Neural cell (in vitro differentiated cells): Measurements from ENCODE around the gene HPSE2. TPM values are rescaled to one million over a fixed set of nuclear protein-coding genes. Genes with fewer than 3 reads are reported as not detected.

ENCODE experiments used
- H2AFZ ChIP-seq: fragments of 200-600, 300-800 bp; sonication (generic), shearing (Covaris generic); 2 replicates; pipeline ENCODE4 v1.6.0; 2014; ENCODE audit warnings: low read depth, mild to moderate bottlenecking, antibody characterized with exemption, low read length, moderate library complexity
- H3F3A ChIP-seq: fragments of 200-600 bp; shearing (Covaris generic); 2 replicates; pipeline ENCODE4 v1.6.1; 2016; ENCODE audit warnings: mild to moderate bottlenecking, moderate library complexity, mixed read lengths, antibody characterized with exemption, low read length; ENCODE audit not compliant: insufficient read depth, poor library complexity, severe bottlenecking
- H3K27ac ChIP-seq: fragments of 200-600, 300-800 bp; sonication (generic), shearing (Covaris generic); 2 replicates; pipeline ENCODE4 v1.5.1; 2014; ENCODE audit warnings: mild to moderate bottlenecking, low read length, moderate library complexity
- H3K27me3 ChIP-seq: fragments of 300-800, 200-600 bp; sonication (generic), shearing (Covaris generic); 2 replicates; pipeline ENCODE4 v1.6.0; 2014; ENCODE audit warnings: mild to moderate bottlenecking, low read depth, low read length, moderate library complexity; ENCODE audit not compliant: insufficient read depth
- H3K36me3 ChIP-seq: fragments of 300-800, 200-600 bp; sonication (generic), shearing (Covaris generic); 2 replicates; pipeline ENCODE4 v1.5.1; 2014; ENCODE audit warnings: mild to moderate bottlenecking, antibody characterized with exemption, low read length, moderate library complexity; ENCODE audit not compliant: insufficient read depth
- H3K4me2 ChIP-seq: fragments of 300-800, 200-600 bp; sonication (generic), shearing (Covaris generic); 2 replicates; pipeline ENCODE4 v1.6.0; 2014; ENCODE audit warnings: mild to moderate bottlenecking, low read length
- H3K4me3 ChIP-seq: fragments of 300-800, 200-600 bp; sonication (generic), shearing (Covaris generic); 2 replicates; pipeline ENCODE4 v1.5.1; 2014; ENCODE audit warnings: mild to moderate bottlenecking, low read length, moderate library complexity
- H3K79me2 ChIP-seq: fragments of 200-600 bp; shearing (Covaris generic); replicated peaks from 2 replicates; pipeline ENCODE4 v1.6.0; 2014; ENCODE audit warnings: mild to moderate bottlenecking, low read length, moderate library complexity; ENCODE audit not compliant: insufficient read depth
- H3K9ac ChIP-seq: fragments of 300-800, 200-600 bp; sonication (generic), shearing (Covaris generic); 2 replicates; pipeline ENCODE4 v1.6.1; 2016; ENCODE audit warnings: mild to moderate bottlenecking, low read length, mixed read lengths
- H3K9me2 ChIP-seq: fragments of 200-600 bp; shearing (Covaris generic); 2 replicates; pipeline ENCODE4 v1.6.1; 2016; ENCODE audit warnings: mild to moderate bottlenecking, low read length, mixed read lengths; ENCODE audit not compliant: insufficient read depth
- H3K9me3 ChIP-seq: fragments of 200-600, 300-800 bp; sonication (generic), shearing (Covaris generic); 2 replicates; pipeline ENCODE4 v1.6.1; 2016; ENCODE audit warnings: mild to moderate bottlenecking, mixed run types, low read length, moderate library complexity, mixed read lengths
- H4K20me1 ChIP-seq: fragments of 200-600 bp; shearing (Covaris generic); 2 replicates; pipeline ENCODE4 v1.6.1; 2016; ENCODE audit warnings: mild to moderate bottlenecking, mixed run types; ENCODE audit not compliant: insufficient read depth
- EP300 ChIP-seq: fragments of 450-650 bp; conservative IDR thresholded peaks from 2 replicates; pipeline ENCODE4 v1.6.1; 2014; ENCODE audit warnings: antibody characterized with exemption, mild to moderate bottlenecking, moderate library complexity; ENCODE audit not compliant: poor library complexity, severe bottlenecking
- EZH2 ChIP-seq: fragments of 200-600, 300-800 bp; shearing (Covaris generic), sonication (generic); IDR thresholded peaks from 2 replicates; pipeline ENCODE4 v1.6.1; 2014; ENCODE audit warnings: antibody characterized with exemption, low read length, borderline replicate concordance, mild to moderate bottlenecking; ENCODE audit not compliant: insufficient read depth, poor library complexity, severe bottlenecking
- MXI1 ChIP-seq: fragments of 450-650 bp; conservative IDR thresholded peaks from 2 replicates; pipeline ENCODE4 v1.6.1; 2014; ENCODE audit warnings: antibody characterized with exemption, mild to moderate bottlenecking; ENCODE audit not compliant: poor library complexity, severe bottlenecking
- POLR2AphosphoS5 ChIP-seq: IDR thresholded peaks from 2 replicates; pipeline ENCODE4 v1.6.1; 2012
- RAD21 ChIP-seq: fragments of 450-650 bp; conservative IDR thresholded peaks from 2 replicates; pipeline ENCODE4 v1.6.1; 2014; ENCODE audit warnings: antibody characterized with exemption, mild to moderate bottlenecking, moderate library complexity
- SMC3 ChIP-seq: fragments of 450-650 bp; conservative IDR thresholded peaks from 2 replicates; pipeline ENCODE4 v1.6.1; 2014; ENCODE audit warnings: antibody characterized with exemption, mild to moderate bottlenecking, moderate library complexity; ENCODE audit not compliant: poor library complexity
- TAF1 ChIP-seq: IDR thresholded peaks from 2 replicates; pipeline ENCODE4 v1.6.1; 2012; ENCODE audit warnings: low read depth
- polyA plus RNA-seq: library from polyadenylated mRNA; depleted of rRNA; stranded (reverse); fragments of >200 nt; gene quantifications from 2 replicates; pipeline ENCODE4 v1.2.3, GENCODE V29; 2014
- TF ChIP-seq, protein P1 (sequence below): IDR thresholded peaks from 2 replicates; pipeline ENCODE4 v1.6.1; 2012; ENCODE audit warnings: borderline replicate concordance
- TF ChIP-seq, protein P2 (sequence below): fragments of 450-650 bp; IDR thresholded peaks from 2 replicates; pipeline ENCODE4 v1.5.1; 2014; ENCODE audit warnings: antibody characterized with exemption, mild to moderate bottlenecking, moderate library complexity; ENCODE audit not compliant: poor library complexity, severe bottlenecking

HPSE2 gene
- polyA plus RNA-seq, 1 donor from 2014 or later: not detected

DNA sequence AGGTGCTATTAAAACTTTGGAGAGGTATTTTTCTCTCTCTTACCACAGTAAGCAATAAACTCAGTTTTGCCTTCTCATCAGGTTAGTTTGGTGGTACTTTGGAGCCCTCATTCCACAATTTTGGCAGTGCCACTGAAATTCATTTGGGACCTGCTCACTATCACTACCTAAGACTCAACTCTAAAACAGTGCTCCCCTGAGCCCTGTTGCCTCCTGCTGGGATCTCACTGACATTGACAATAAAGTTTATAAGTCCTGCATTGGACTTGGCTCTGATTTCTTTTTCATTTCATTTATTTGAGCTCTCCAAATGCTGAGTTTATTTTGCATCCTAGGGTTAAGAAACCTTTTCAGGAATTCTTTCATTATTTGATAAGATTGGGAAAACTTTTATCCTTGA is 658.1 kb downstream of the HPSE2 start:
- H3K4me3 ChIP-seq: no peak overlapping the region
- H3K79me2 ChIP-seq: no peaks in the 10 kb centered on the region
- H3K36me3 ChIP-seq: no peaks in the 10 kb centered on the region
- H3K9me3 ChIP-seq: no peaks in the 10 kb centered on the region
- H3K9ac ChIP-seq: no peak overlapping the region
- H3K4me2 ChIP-seq: no peak overlapping the region
- H3K9me2 ChIP-seq: no peaks in the 10 kb centered on the region
- H2AFZ ChIP-seq: no peak overlapping the region
- no peaks in the 10 kb centered on the region for H3F3A ChIP-seq
- no peaks in the 10 kb centered on the region for H4K20me1 ChIP-seq
- TF ChIP-seq, protein P1, sequence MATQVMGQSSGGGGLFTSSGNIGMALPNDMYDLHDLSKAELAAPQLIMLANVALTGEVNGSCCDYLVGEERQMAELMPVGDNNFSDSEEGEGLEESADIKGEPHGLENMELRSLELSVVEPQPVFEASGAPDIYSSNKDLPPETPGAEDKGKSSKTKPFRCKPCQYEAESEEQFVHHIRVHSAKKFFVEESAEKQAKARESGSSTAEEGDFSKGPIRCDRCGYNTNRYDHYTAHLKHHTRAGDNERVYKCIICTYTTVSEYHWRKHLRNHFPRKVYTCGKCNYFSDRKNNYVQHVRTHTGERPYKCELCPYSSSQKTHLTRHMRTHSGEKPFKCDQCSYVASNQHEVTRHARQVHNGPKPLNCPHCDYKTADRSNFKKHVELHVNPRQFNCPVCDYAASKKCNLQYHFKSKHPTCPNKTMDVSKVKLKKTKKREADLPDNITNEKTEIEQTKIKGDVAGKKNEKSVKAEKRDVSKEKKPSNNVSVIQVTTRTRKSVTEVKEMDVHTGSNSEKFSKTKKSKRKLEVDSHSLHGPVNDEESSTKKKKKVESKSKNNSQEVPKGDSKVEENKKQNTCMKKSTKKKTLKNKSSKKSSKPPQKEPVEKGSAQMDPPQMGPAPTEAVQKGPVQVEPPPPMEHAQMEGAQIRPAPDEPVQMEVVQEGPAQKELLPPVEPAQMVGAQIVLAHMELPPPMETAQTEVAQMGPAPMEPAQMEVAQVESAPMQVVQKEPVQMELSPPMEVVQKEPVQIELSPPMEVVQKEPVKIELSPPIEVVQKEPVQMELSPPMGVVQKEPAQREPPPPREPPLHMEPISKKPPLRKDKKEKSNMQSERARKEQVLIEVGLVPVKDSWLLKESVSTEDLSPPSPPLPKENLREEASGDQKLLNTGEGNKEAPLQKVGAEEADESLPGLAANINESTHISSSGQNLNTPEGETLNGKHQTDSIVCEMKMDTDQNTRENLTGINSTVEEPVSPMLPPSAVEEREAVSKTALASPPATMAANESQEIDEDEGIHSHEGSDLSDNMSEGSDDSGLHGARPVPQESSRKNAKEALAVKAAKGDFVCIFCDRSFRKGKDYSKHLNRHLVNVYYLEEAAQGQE: no peak
- H3K27ac ChIP-seq: no peak overlapping the region
- no peaks in the 10 kb centered on the region for H3K27me3 ChIP-seq

DNA sequence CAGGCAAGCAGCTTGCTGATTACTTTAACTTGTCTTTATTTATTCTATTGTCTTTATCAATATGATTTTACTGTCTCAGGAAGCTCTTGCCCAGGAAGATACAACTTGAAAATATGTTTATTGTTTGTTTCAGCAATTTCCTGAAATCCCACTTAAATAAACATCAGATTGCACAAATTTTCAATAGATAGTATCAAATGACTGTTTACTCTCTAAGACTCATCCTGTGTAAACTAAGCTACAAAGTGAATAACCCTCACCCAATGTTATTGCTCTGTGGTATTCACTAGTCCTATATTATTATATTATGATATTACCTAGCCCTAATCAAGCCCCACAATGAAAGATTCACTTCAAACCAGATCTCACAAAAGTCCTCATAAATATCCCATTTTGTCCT is 658.5 kb downstream of the HPSE2 start:
- H3K27me3 ChIP-seq: no peaks in the 10 kb centered on the region
- H3K4me2 ChIP-seq: no peak overlapping the region
- H4K20me1 ChIP-seq: no peaks in the 10 kb centered on the region
- no peaks in the 10 kb centered on the region for H3F3A ChIP-seq
- H2AFZ ChIP-seq: no peak overlapping the region
- H3K9me3 ChIP-seq: no peaks in the 10 kb centered on the region
- H3K79me2 ChIP-seq: no peaks in the 10 kb centered on the region
- no peaks in the 10 kb centered on the region for H3K9me2 ChIP-seq
- no peak for TF ChIP-seq POLR2AphosphoS5
- TF ChIP-seq RAD21: no peak
- no peak for TF ChIP-seq SMC3
- no peak for TF ChIP-seq TAF1
- no peak for TF ChIP-seq MXI1
- no peak for TF ChIP-seq EP300
- TF ChIP-seq, protein P1: no peak
- TF ChIP-seq EZH2: no peak
- TF ChIP-seq, protein P2, sequence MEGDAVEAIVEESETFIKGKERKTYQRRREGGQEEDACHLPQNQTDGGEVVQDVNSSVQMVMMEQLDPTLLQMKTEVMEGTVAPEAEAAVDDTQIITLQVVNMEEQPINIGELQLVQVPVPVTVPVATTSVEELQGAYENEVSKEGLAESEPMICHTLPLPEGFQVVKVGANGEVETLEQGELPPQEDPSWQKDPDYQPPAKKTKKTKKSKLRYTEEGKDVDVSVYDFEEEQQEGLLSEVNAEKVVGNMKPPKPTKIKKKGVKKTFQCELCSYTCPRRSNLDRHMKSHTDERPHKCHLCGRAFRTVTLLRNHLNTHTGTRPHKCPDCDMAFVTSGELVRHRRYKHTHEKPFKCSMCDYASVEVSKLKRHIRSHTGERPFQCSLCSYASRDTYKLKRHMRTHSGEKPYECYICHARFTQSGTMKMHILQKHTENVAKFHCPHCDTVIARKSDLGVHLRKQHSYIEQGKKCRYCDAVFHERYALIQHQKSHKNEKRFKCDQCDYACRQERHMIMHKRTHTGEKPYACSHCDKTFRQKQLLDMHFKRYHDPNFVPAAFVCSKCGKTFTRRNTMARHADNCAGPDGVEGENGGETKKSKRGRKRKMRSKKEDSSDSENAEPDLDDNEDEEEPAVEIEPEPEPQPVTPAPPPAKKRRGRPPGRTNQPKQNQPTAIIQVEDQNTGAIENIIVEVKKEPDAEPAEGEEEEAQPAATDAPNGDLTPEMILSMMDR: no peak
- no peak overlapping the region for H3K27ac ChIP-seq
- H3K4me3 ChIP-seq: no peak overlapping the region
- H3K9ac ChIP-seq: no peak overlapping the region
- no peaks in the 10 kb centered on the region for H3K36me3 ChIP-seq
